A549 (cell line): ENCODE results near the gene RCAN2. TPM values are rescaled to one million over a fixed set of nuclear protein-coding genes. Genes with fewer than 3 reads are reported as not detected.

Source experiments
- ATAC-seq, 2 experiments: fragments of 200-7000 bp in 1 of 2; fragments of >200 bp in 1 of 2; cut with Nextera tagmentation in 1 of 2; cut with Tn5 transposase in 1 of 2; 3 replicates each; pipeline versions ENCODE4 v1.8.0 to v1.9.1; 2018 to 2020; ENCODE audit warnings: mild to moderate bottlenecking in 1 of 2, moderate library complexity in 1 of 2
- CTCF ChIA-PET: fragments of 300-600 bp; sonication (Branson Sonifier 250); formaldehyde crosslinking; extraction: SDS; loops from one replicate; lab custom pipeline; 2021; ENCODE audit warnings: antibody characterized with exemption, inconsistent platforms; lab: Yijun Ruan, JAX
- POLR2A ChIA-PET: fragments of 350-600 bp; formaldehyde crosslinking; extraction: SDS; loops from one replicate; lab custom pipeline; 2021; ENCODE audit warnings: antibody characterized with exemption, inconsistent platforms; lab: Yijun Ruan, JAX
- DNase-seq, 2 experiments: peaks; one replicate each; pipeline versions ENCODE4 v3.0.0 to v3.0.0-alpha.2; 2011 to 2016; ENCODE audit warnings: low read depth in 1 of 2, low spot score in 1 of 2
- FAIRE-seq: peaks from 2 replicates; lab custom pipeline; 2011; peaks lifted over from hg19 to GRCh38; lab: Jason Lieb, UNC
- H3K27ac ChIP-seq, 2 experiments: fragments of >200 bp; sonication (Bioruptor Twin); formaldehyde crosslinking; 3 replicates each; pipeline ENCODE4 v1.5.1; 2016 to 2017
- H3K4me1 ChIP-seq: fragments of >200 bp; sonication (Bioruptor Twin); formaldehyde crosslinking; 3 replicates; pipeline ENCODE4 v1.6.1; 2016
- H3K4me2 ChIP-seq: fragments of >200 bp; sonication (Bioruptor Twin); formaldehyde crosslinking; 3 replicates; pipeline ENCODE4 v1.6.1; 2016
- H3K4me3 ChIP-seq: fragments of >200 bp; sonication (Bioruptor Twin); formaldehyde crosslinking; 3 replicates; pipeline ENCODE4 v1.5.1; 2016
- H3K9me3 ChIP-seq: fragments of >200 bp; sonication (Bioruptor Twin); formaldehyde crosslinking; 3 replicates; pipeline ENCODE4 v1.6.1; 2016
- BCL3 ChIP-seq: fragments of >200 bp; sonication (Bioruptor Twin); formaldehyde crosslinking; IDR thresholded peaks from 3 replicates; pipeline ENCODE4 v1.6.1; 2016
- BHLHE40 ChIP-seq: IDR thresholded peaks from 2 replicates; pipeline ENCODE4 v1.6.1; 2012; ENCODE audit warnings: low read depth, low read length, inconsistent platforms
- CBX8 ChIP-seq: fragments of 200-600 bp; sonication (generic); IDR thresholded peaks from 2 replicates; pipeline ENCODE4 v1.6.1; 2016
- CEBPB ChIP-seq, 2 experiments: fragments of >200 bp in 1 of 2; sonication (Bioruptor Twin) in 1 of 2; formaldehyde crosslinking in 1 of 2; IDR thresholded peaks; 2 replicates each; pipeline ENCODE4 v1.6.1; 2012 to 2016
- ESRRA ChIP-seq: fragments of 150-350 bp; IDR thresholded peaks from 2 replicates; pipeline ENCODE4 v1.6.1; 2014; ENCODE audit warnings: mild to moderate bottlenecking, low read length, borderline replicate concordance
- FOXS1 ChIP-seq: fragments of 250-450 bp; sonication (Bioruptor Pico); IDR thresholded peaks from 2 replicates; pipeline ENCODE4 v1.5.0; 2020; ENCODE audit warnings: mild to moderate bottlenecking, moderate library complexity
- HES2 ChIP-seq: fragments of >200 bp; sonication (Bioruptor Twin); formaldehyde crosslinking; IDR thresholded peaks from 2 replicates; pipeline ENCODE4 v1.6.1; 2016
- HEYL ChIP-seq: fragments of 250-450 bp; sonication (Bioruptor Pico); IDR thresholded peaks from 2 replicates; pipeline ENCODE4 v1.8.0; 2021; ENCODE audit warnings: mild to moderate bottlenecking, moderate library complexity
- HOXB5 ChIP-seq: fragments of 250-450 bp; sonication (Bioruptor Pico); IDR thresholded peaks from 2 replicates; pipeline ENCODE4 v1.5.0; 2020; ENCODE audit warnings: mild to moderate bottlenecking, moderate library complexity
- JUN ChIP-seq, 2 experiments: fragments of >200 bp; sonication (Bioruptor Twin); formaldehyde crosslinking; IDR thresholded peaks; 2 replicates in 1 of 2; 3 replicates in 1 of 2; pipeline ENCODE4 v1.6.1; 2016 to 2017
- MAFK ChIP-seq: fragments of 450-650 bp; IDR thresholded peaks from 2 replicates; pipeline ENCODE4 v1.6.1; 2014; ENCODE audit not compliant: partially characterized antibody
- MAZ ChIP-seq: fragments of 150-350 bp; IDR thresholded peaks from 2 replicates; pipeline ENCODE4 v1.6.1; 2014; ENCODE audit warnings: antibody characterized with exemption, low read depth, low read length, borderline replicate concordance
- MYC ChIP-seq: IDR thresholded peaks from 2 replicates; pipeline ENCODE4 v1.6.1; 2012; ENCODE audit warnings: mild to moderate bottlenecking, inconsistent platforms, low read length, improper control_type of control experiment, borderline replicate concordance
- NFE2L2 ChIP-seq: fragments of 150-350 bp; conservative IDR thresholded peaks from 2 replicates; pipeline ENCODE4 v1.6.1; 2014; ENCODE audit warnings: low read length
- PHF8 ChIP-seq: fragments of 200-600 bp; sonication (generic); IDR thresholded peaks from 2 replicates; pipeline ENCODE4 v1.6.1; 2016; ENCODE audit warnings: low read depth, mild to moderate bottlenecking, antibody characterized with exemption, moderate library complexity, borderline replicate concordance
- POLR2A ChIP-seq: IDR thresholded peaks from 2 replicates; pipeline ENCODE4 v1.6.1; 2012; ENCODE audit warnings: mild to moderate bottlenecking, low read length
- POLR2AphosphoS2 ChIP-seq: conservative IDR thresholded peaks from 2 replicates; pipeline ENCODE4 v1.6.1; 2012; ENCODE audit warnings: low read length, improper control_type of control experiment, inconsistent platforms
- RAD21 ChIP-seq, 2 experiments: fragments of >200 bp in 1 of 2; sonication (Bioruptor Twin) in 1 of 2; formaldehyde crosslinking in 1 of 2; IDR thresholded peaks in 1 of 2; conservative IDR thresholded peaks in 1 of 2; 2 replicates in 1 of 2; 3 replicates in 1 of 2; pipeline ENCODE4 v1.6.1; 2012 to 2018; ENCODE audit warnings: inconsistent platforms in 1 of 2
- RNF2 ChIP-seq: fragments of 200-600 bp; sonication (generic); IDR thresholded peaks from 2 replicates; pipeline ENCODE4 v1.6.1; 2016; ENCODE audit warnings: low read depth, mild to moderate bottlenecking, antibody characterized with exemption, moderate library complexity, borderline replicate concordance
- SMC3 ChIP-seq: fragments of >200 bp; sonication (Bioruptor Twin); formaldehyde crosslinking; IDR thresholded peaks from 3 replicates; pipeline ENCODE4 v1.6.1; 2018; ENCODE audit warnings: inconsistent platforms
- TFCP2L1 ChIP-seq: fragments of 250-450 bp; sonication (Bioruptor Pico); IDR thresholded peaks from 2 replicates; pipeline ENCODE4 v1.5.0; 2021; ENCODE audit warnings: mild to moderate bottlenecking
- ZFP36 ChIP-seq: fragments of 450-650 bp; IDR thresholded peaks from 2 replicates; pipeline ENCODE4 v1.6.1; 2014; ENCODE audit warnings: borderline replicate concordance; ENCODE audit not compliant: partially characterized antibody
- WGBS: methylation state at CpG from one replicate; pipeline ENCODE4 v1.1.6; 2017; ENCODE audit errors: missing lambda C conversion rate; 5-methylcytosine and 5-hydroxymethylcytosine counted together
- polyA plus RNA-seq, 4 experiments: library from polyadenylated mRNA; depleted of rRNA in 3 of 4; stranded (reverse); fragments of >200 nt; fragmentation: RNase III in 1 of 4; extraction: RNeasy Plus Mini Kit Qiagen cat#74134 plus additional on column Dnase treatment in 1 of 4; gene quantifications; 2 replicates in 3 of 4; 3 replicates in 1 of 4; pipeline ENCODE4 v1.2.3, GENCODE V29; 2011 to 2017
- TF ChIP-seq, protein P1 (sequence below): fragments of 150-350 bp; IDR thresholded peaks from 2 replicates; pipeline ENCODE4 v1.6.1; 2014; ENCODE audit warnings: low read depth, mild to moderate bottlenecking, low read length
- TF ChIP-seq, protein P2 (sequence below): fragments of 250-450 bp; sonication (Bioruptor Pico); IDR thresholded peaks from 2 replicates; pipeline ENCODE4 v1.5.0; 2020; ENCODE audit warnings: low read depth, mild to moderate bottlenecking, moderate library complexity

Gene RCAN2
- polyA plus RNA-seq, 2 of the 4 experiments (the other 2 are of a cell fraction): not detected

GRCh38 chr6:46204880-46205650, 286.2 kb downstream of the RCAN2 start:
- Histone ChIP-seq H3K4me1 (no peaks in the 10 kb centered on the region), H3K27ac (no peak overlapping the region), H3K9me3 (no peaks in the 10 kb centered on the region), H3K4me2 (no peak overlapping the region), H3K4me3 (no peak overlapping the region)
- FAIRE-seq (no peak), ATAC-seq (no peak), DNase-seq (no peak)
- ChIA-PET CTCF (no interaction called here), POLR2A (no interaction called here)
- TF ChIP-seq FOXS1 (CRISPR knock-in tag) (no peak), MAFK (no peak), JUN (IDR thresholded peaks at IDR 0.05) (no peak), HES2 (no peak), CBX8 (no peak), RNF2 (no peak), MAZ (no peak), BCL3 (no peak), HOXB5 (CRISPR knock-in tag) (no peak), POLR2A (no peak), RAD21 (conservative IDR thresholded peaks at IDR 0.05 in 1 of 2, IDR thresholded peaks at IDR 0.05 in 1 of 2) (no peak), SMC3 (no peak)
- TF ChIP-seq, protein P1, sequence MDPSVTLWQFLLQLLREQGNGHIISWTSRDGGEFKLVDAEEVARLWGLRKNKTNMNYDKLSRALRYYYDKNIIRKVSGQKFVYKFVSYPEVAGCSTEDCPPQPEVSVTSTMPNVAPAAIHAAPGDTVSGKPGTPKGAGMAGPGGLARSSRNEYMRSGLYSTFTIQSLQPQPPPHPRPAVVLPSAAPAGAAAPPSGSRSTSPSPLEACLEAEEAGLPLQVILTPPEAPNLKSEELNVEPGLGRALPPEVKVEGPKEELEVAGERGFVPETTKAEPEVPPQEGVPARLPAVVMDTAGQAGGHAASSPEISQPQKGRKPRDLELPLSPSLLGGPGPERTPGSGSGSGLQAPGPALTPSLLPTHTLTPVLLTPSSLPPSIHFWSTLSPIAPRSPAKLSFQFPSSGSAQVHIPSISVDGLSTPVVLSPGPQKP: no peak
- 32% methylated on average over 13 of the region's 29 CpGs for WGBS

GRCh38 chr6:46203391-46204177, 287.7 kb downstream of the RCAN2 start:
- DNase-seq (no peak), FAIRE-seq (no peak), ATAC-seq (no peak)
- Histone ChIP-seq H3K27ac (no peak overlapping the region), H3K9me3 (no peaks in the 10 kb centered on the region), H3K4me1 (no peaks in the 10 kb centered on the region), H3K4me3 (no peak overlapping the region), H3K4me2 (no peak overlapping the region)
- ChIA-PET POLR2A (no interaction called here), CTCF (no interaction called here)
- 0% methylated on average over 1 of the region's 2 CpGs for WGBS
- TF ChIP-seq TFCP2L1 (no peak), POLR2A (no peak), PHF8 (no peak), HEYL (CRISPR knock-in tag) (no peak), BHLHE40 (no peak), ESRRA (no peak), MYC (no peak), POLR2AphosphoS2 (no peak), SMC3 (no peak), MAZ (no peak), CEBPB (IDR thresholded peaks at IDR 0.05) (no peak), NFE2L2 (no peak), ZFP36 (no peak), HOXB5 (CRISPR knock-in tag) (no peak)
- TF ChIP-seq, protein P2, sequence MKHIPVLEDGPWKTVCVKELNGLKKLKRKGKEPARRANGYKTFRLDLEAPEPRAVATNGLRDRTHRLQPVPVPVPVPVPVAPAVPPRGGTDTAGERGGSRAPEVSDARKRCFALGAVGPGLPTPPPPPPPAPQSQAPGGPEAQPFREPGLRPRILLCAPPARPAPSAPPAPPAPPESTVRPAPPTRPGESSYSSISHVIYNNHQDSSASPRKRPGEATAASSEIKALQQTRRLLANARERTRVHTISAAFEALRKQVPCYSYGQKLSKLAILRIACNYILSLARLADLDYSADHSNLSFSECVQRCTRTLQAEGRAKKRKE: no peak
